MCF 10A (cell line): ENCODE measurements around the gene MIDN. TPM values are rescaled to one million over a fixed set of nuclear protein-coding genes. Genes with fewer than 3 reads are reported as not detected.

Experiments used
- BruUV-seq: library from RNA; stranded (reverse); fragments of 400-500 nt; replicated peaks from 2 replicates; lab custom pipeline; 2021; lab: Mats Ljungman, UMichigan
- CTCF ChIA-PET: fragments of 300-600 bp; sonication (Branson Sonifier 250); formaldehyde crosslinking; extraction: SDS; loops from one replicate; lab custom pipeline; 2021; ENCODE audit warnings: antibody characterized with exemption, inconsistent platforms; lab: Yijun Ruan, JAX
- POLR2A ChIA-PET: fragments of 300-600, 350-650 bp; sonication (Branson Sonifier 250); formaldehyde crosslinking; extraction: SDS; loops from one replicate; lab custom pipeline; 2020; ENCODE audit warnings: antibody characterized with exemption, inconsistent platforms; lab: Yijun Ruan, JAX
- DNase-seq: peaks from one replicate; pipeline ENCODE4 v3.0.0-alpha.2; 2018; ENCODE audit not compliant: unreplicated experiment
- H3K27ac Mint-ChIP-seq: one replicate; pipeline ENCODE4 v1.8.0; 2022; ENCODE audit warnings: mild to moderate bottlenecking, low read depth, mixed read lengths; ENCODE audit not compliant: unreplicated experiment
- H3K27me3 Mint-ChIP-seq: one replicate; pipeline ENCODE4 v1.8.0; 2022; ENCODE audit warnings: mixed read lengths; ENCODE audit not compliant: insufficient read depth, unreplicated experiment
- H3K36me3 Mint-ChIP-seq: one replicate; pipeline ENCODE4 v1.8.0; 2022; ENCODE audit warnings: mild to moderate bottlenecking, moderate library complexity, mixed read lengths; ENCODE audit not compliant: insufficient read depth, unreplicated experiment
- H3K4me1 Mint-ChIP-seq: one replicate; pipeline ENCODE4 v1.8.0; 2022; ENCODE audit warnings: mixed read lengths; ENCODE audit not compliant: insufficient read depth, unreplicated experiment
- H3K4me3 Mint-ChIP-seq: one replicate; pipeline ENCODE4 v1.8.0; 2022; ENCODE audit warnings: mild to moderate bottlenecking, moderate library complexity, mixed read lengths; ENCODE audit not compliant: unreplicated experiment
- H3K9me3 Mint-ChIP-seq: one replicate; pipeline ENCODE4 v1.8.0; 2022; ENCODE audit warnings: mixed read lengths; ENCODE audit not compliant: unreplicated experiment
- intact Hi-C: fragments of 100-400 bp; cut with micrococcal nuclease; formaldehyde crosslinking; loops from 2 replicates; pipeline ENCODE4 v1.14.1; 2022
- total RNA-seq: library from RNA; stranded (reverse); gene quantifications from 2 replicates; pipeline ENCODE4 v1.2.3, GENCODE V29; 2022
- TF ChIP-seq, protein P1 (sequence below): fragments of 200-600 bp; IDR thresholded peaks from one replicate; pipeline ENCODE4 v1.8.0; 2022; ENCODE audit warnings: antibody characterized with exemption, mild to moderate bottlenecking; ENCODE audit not compliant: unreplicated experiment

Gene MIDN
- total RNA-seq, 1 experiment from 2014 or later, result 73.6 TPM

- Mint-ChIP-seq H3K4me3 (no peak overlapping the region), H3K27me3 (peaks cover 12% of the 10 kb centered on the region), H3K27ac (no peak overlapping the region), H3K36me3 (no peaks in the 10 kb centered on the region), H3K9me3 (no peaks in the 10 kb centered on the region), H3K4me1 (peaks cover 5% of the 10 kb centered on the region)
- BruUV-seq, result no TSS peak
- no peak for DNase-seq
- POLR2A ChIA-PET, result no interaction called here
- TF ChIP-seq, protein P1, sequence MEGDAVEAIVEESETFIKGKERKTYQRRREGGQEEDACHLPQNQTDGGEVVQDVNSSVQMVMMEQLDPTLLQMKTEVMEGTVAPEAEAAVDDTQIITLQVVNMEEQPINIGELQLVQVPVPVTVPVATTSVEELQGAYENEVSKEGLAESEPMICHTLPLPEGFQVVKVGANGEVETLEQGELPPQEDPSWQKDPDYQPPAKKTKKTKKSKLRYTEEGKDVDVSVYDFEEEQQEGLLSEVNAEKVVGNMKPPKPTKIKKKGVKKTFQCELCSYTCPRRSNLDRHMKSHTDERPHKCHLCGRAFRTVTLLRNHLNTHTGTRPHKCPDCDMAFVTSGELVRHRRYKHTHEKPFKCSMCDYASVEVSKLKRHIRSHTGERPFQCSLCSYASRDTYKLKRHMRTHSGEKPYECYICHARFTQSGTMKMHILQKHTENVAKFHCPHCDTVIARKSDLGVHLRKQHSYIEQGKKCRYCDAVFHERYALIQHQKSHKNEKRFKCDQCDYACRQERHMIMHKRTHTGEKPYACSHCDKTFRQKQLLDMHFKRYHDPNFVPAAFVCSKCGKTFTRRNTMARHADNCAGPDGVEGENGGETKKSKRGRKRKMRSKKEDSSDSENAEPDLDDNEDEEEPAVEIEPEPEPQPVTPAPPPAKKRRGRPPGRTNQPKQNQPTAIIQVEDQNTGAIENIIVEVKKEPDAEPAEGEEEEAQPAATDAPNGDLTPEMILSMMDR, result no peak
- intact Hi-C loops, result no loop called here
- CTCF ChIA-PET, result no interaction called here
These were observed 43.5 kb downstream of the MIDN start for GRCh38 chr19:1291761-1292418.

GRCh38 chr19:1292419-1293151, 44.2 kb downstream of the MIDN start:
- Mint-ChIP-seq H3K27ac (no peak overlapping the region), H3K9me3 (no peaks in the 10 kb centered on the region), H3K36me3 (no peaks in the 10 kb centered on the region), H3K4me1 (peaks cover 5% of the 10 kb centered on the region), H3K4me3 (no peak overlapping the region), H3K27me3 (peaks cover 11% of the 10 kb centered on the region)
- no TSS peak for BruUV-seq
- ChIA-PET POLR2A (no interaction called here), CTCF (no interaction called here)
- TF ChIP-seq, protein P1, result no peak
- DNase-seq, result no peak
- intact Hi-C loops, result no loop called here

GRCh38 chr19:1293782-1294604, 45.6 kb downstream of the MIDN start:
- Mint-ChIP-seq H3K9me3 (no peaks in the 10 kb centered on the region), H3K36me3 (no peaks in the 10 kb centered on the region), H3K4me3 (no peak overlapping the region), H3K27ac (no peak overlapping the region), H3K27me3 (peaks cover 11% of the 10 kb centered on the region), H3K4me1 (peaks cover 5% of the 10 kb centered on the region)
- no peak for DNase-seq
- POLR2A ChIA-PET, result no interaction called here
- no TSS peak for BruUV-seq
- CTCF ChIA-PET, result interaction anchor here (0.7 kb wide), 1 partner anchor 15 kb away, joined by 3 read pairs; no protein-coding TSS in a partner anchor
- TF ChIP-seq, protein P1, result no peak
- intact Hi-C loops, result no loop called here

- no TSS peak for BruUV-seq
- TF ChIP-seq, protein P1, result no peak
- Mint-ChIP-seq H3K4me1 (peaks cover 5% of the 10 kb centered on the region), H3K36me3 (no peaks in the 10 kb centered on the region), H3K27ac (no peak overlapping the region), H3K4me3 (no peak overlapping the region), H3K9me3 (no peaks in the 10 kb centered on the region), H3K27me3 (peaks cover 11% of the 10 kb centered on the region)
- no peak for DNase-seq
- POLR2A ChIA-PET, result no interaction called here
- intact Hi-C loops, result no loop called here
- CTCF ChIA-PET, result interaction anchor here (0.7 kb wide), 1 partner anchor 15 kb away, joined by 3 read pairs; no protein-coding TSS in a partner anchor
These were observed 46.3 kb downstream of the MIDN start for GRCh38 chr19:1294688-1295087.
